H1 (cell line): Measurements from ENCODE around the gene POLA1. TPM values are rescaled to one million over a fixed set of nuclear protein-coding genes. Genes with fewer than 3 reads are reported as not detected.

Experiments used
- CTCF ChIA-PET: fragments of 300-600 bp; sonication (Branson Sonifier 250); formaldehyde crosslinking; loops from one replicate; lab custom pipeline; 2021; ENCODE audit not compliant: partially characterized antibody; lab: Charles Lee
- POLR2A ChIA-PET: fragments of 300-600 bp; sonication (Branson Sonifier 250); formaldehyde crosslinking; loops from one replicate; lab custom pipeline; 2021; ENCODE audit warnings: inconsistent platforms; ENCODE audit not compliant: partially characterized antibody; lab: Charles Lee
- DNase-seq, 2 experiments: peaks; one replicate each; pipeline versions ENCODE4 v3.0.0 to v3.0.0-alpha.2; 2010 to 2022; ENCODE audit warnings: low spot score in 2 of 2, low read depth in 1 of 2, mixed read lengths in 1 of 2
- FAIRE-seq: peaks from 2 replicates; lab custom pipeline; 2011; peaks lifted over from hg19 to GRCh38; lab: Jason Lieb, UNC
- H2AFZ ChIP-seq: 2 replicates; pipeline ENCODE4 v1.8.1; 2012; ENCODE audit warnings: low read length, inconsistent platforms
- H2AK5ac ChIP-seq: 2 replicates; pipeline ENCODE4 v1.6.1; 2013; ENCODE audit warnings: low read depth, low read length
- H2BK120ac ChIP-seq: replicated peaks from 2 replicates; pipeline ENCODE3; 2013; ENCODE audit warnings: low read depth, low read length, inconsistent platforms
- H2BK12ac ChIP-seq: 2 replicates; pipeline ENCODE4 v1.6.1; 2013; ENCODE audit warnings: low read depth, low read length
- H2BK15ac ChIP-seq: 2 replicates; pipeline ENCODE4 v1.6.1; 2013; ENCODE audit warnings: low read length
- H2BK20ac ChIP-seq: 2 replicates; pipeline ENCODE4 v1.6.1; 2013; ENCODE audit warnings: low read length
- H2BK5ac ChIP-seq: 2 replicates; pipeline ENCODE4 v1.6.1; 2013; ENCODE audit warnings: low read depth, low read length
- H3K14ac ChIP-seq: 2 replicates; pipeline ENCODE4 v1.6.1; 2013; ENCODE audit warnings: inconsistent platforms; ENCODE audit not compliant: insufficient read length
- H3K18ac ChIP-seq: 2 replicates; pipeline ENCODE4 v1.6.1; 2013; ENCODE audit warnings: low read length; ENCODE audit errors: extremely low read depth
- H3K23ac ChIP-seq: 2 replicates; pipeline ENCODE4 v1.6.1; 2013; ENCODE audit warnings: inconsistent platforms; ENCODE audit not compliant: insufficient read length
- H3K23me2 ChIP-seq: 2 replicates; pipeline ENCODE4 v1.6.1; 2013; ENCODE audit warnings: low read depth, low read length
- H3K27ac ChIP-seq: 2 replicates; pipeline ENCODE4 v1.6.1; 2011; ENCODE audit warnings: low read depth, low read length, inconsistent platforms
- H3K27me3 ChIP-seq, 4 experiments: replicated peaks in 1 of 4; 1 replicate in 1 of 4; 2 replicates in 3 of 4; pipeline versions ENCODE4 v1.6.1 to v1.8.1; 2011 to 2013; ENCODE audit warnings: low read length in 3 of 4, mild to moderate bottlenecking in 3 of 4, inconsistent platforms in 2 of 4, mixed read lengths in 2 of 4, moderate library complexity in 1 of 4; ENCODE audit not compliant: control insufficient read depth in 3 of 4, insufficient read depth in 3 of 4; ENCODE audit errors: extremely low read depth in 1 of 4
- H3K36me3 ChIP-seq, 4 experiments: 2 replicates each; pipeline versions ENCODE4 v1.6.1 to v1.8.1; 2011 to 2013; ENCODE audit warnings: mild to moderate bottlenecking in 4 of 4, low read length in 3 of 4, moderate library complexity in 2 of 4, control low read depth in 1 of 4, inconsistent platforms in 1 of 4; ENCODE audit not compliant: insufficient read depth in 4 of 4, control insufficient read depth in 2 of 4
- H3K4ac ChIP-seq: replicated peaks from 2 replicates; pipeline ENCODE3; 2013; ENCODE audit warnings: low read length, low read depth, mixed read lengths, inconsistent platforms; ENCODE audit not compliant: insufficient read length
- H3K4me1 ChIP-seq, 4 experiments: replicated peaks in 1 of 4; 1 replicate in 1 of 4; 2 replicates in 3 of 4; pipeline versions ENCODE4 v1.6.1 to v1.8.1; 2011 to 2013; ENCODE audit warnings: low read length in 3 of 4, inconsistent platforms in 2 of 4, mixed read lengths in 1 of 4; ENCODE audit not compliant: insufficient read depth in 4 of 4, control insufficient read depth in 3 of 4
- H3K4me2 ChIP-seq, 2 experiments: 2 replicates each; pipeline versions ENCODE4 v1.6.1 to v1.8.1; 2011 to 2013; ENCODE audit warnings: low read depth in 2 of 2, low read length in 2 of 2, control low read depth in 1 of 2, inconsistent platforms in 1 of 2, mild to moderate bottlenecking in 1 of 2; ENCODE audit not compliant: insufficient read depth in 1 of 2
- H3K4me3 ChIP-seq, 4 experiments: fragments of 200-600, 300-600 bp in 1 of 4; sonication (generic), shearing (Covaris generic), sonication (Bioruptor Twin) in 1 of 4; 2 replicates each; pipeline versions ENCODE4 v1.5.1 to v1.8.1; 2011 to 2016; ENCODE audit warnings: low read length in 4 of 4, low read depth in 3 of 4, control low read depth in 2 of 4, inconsistent platforms in 2 of 4, mild to moderate bottlenecking in 2 of 4, mixed read lengths in 1 of 4, moderate library complexity in 1 of 4; ENCODE audit not compliant: insufficient read depth in 2 of 4; ENCODE audit errors: extremely low read depth in 1 of 4
- H3K56ac ChIP-seq: replicated peaks from 2 replicates; pipeline ENCODE3; 2013; ENCODE audit warnings: low read depth, mild to moderate bottlenecking, mixed read lengths, low read length, inconsistent platforms; ENCODE audit not compliant: insufficient read length
- H3K79me1 ChIP-seq: 2 replicates; pipeline ENCODE4 v1.6.1; 2013; ENCODE audit warnings: low read depth, low read length, control low read depth
- H3K79me2 ChIP-seq, 2 experiments: 2 replicates each; pipeline versions ENCODE4 v1.6.1 to v1.8.1; 2012 to 2013; ENCODE audit warnings: low read length in 2 of 2, mild to moderate bottlenecking in 2 of 2, inconsistent platforms in 1 of 2; ENCODE audit not compliant: insufficient read depth in 2 of 2, control insufficient read depth in 1 of 2
- H3K9ac ChIP-seq, 4 experiments: replicated peaks in 1 of 4; 1 replicate in 1 of 4; 2 replicates in 3 of 4; pipeline versions ENCODE4 v1.6.1 to v1.8.1; 2011 to 2013; ENCODE audit warnings: low read depth in 3 of 4, low read length in 3 of 4, control low read depth in 2 of 4, mild to moderate bottlenecking in 2 of 4, moderate library complexity in 2 of 4, inconsistent platforms in 1 of 4; ENCODE audit errors: extremely low read depth in 1 of 4
- H3K9me3 ChIP-seq, 2 experiments: 2 replicates each; pipeline versions ENCODE4 v1.6.1 to v1.8.1; 2012 to 2013; ENCODE audit warnings: mild to moderate bottlenecking in 2 of 2, moderate library complexity in 2 of 2, control low read depth in 1 of 2, inconsistent platforms in 1 of 2, low read depth in 1 of 2, low read length in 1 of 2, mixed read lengths in 1 of 2; ENCODE audit not compliant: insufficient read depth in 2 of 2
- H4K20me1 ChIP-seq, 2 experiments: replicated peaks in 1 of 2; 2 replicates each; pipeline versions ENCODE3 to v1.8.1; 2011 to 2013; ENCODE audit warnings: inconsistent platforms in 2 of 2, low read length in 2 of 2, mild to moderate bottlenecking in 1 of 2; ENCODE audit not compliant: insufficient read depth in 2 of 2, control insufficient read depth in 1 of 2
- H4K5ac ChIP-seq: 2 replicates; pipeline ENCODE4 v1.6.1; 2013; ENCODE audit warnings: low read length, low read depth, mixed read lengths, inconsistent platforms; ENCODE audit not compliant: insufficient read length
- H4K8ac ChIP-seq: 2 replicates; pipeline ENCODE4 v1.8.0; 2013; ENCODE audit warnings: mild to moderate bottlenecking, moderate library complexity, low read length, inconsistent platforms; ENCODE audit not compliant: insufficient read depth; ENCODE audit errors: extremely low read depth
- H4K91ac ChIP-seq: replicated peaks from 2 replicates; pipeline ENCODE3; 2013; ENCODE audit warnings: low read length, mixed read lengths, inconsistent platforms; ENCODE audit not compliant: insufficient read length
- BRCA1 ChIP-seq: IDR thresholded peaks from 2 replicates; pipeline ENCODE4 v1.6.1; 2012; ENCODE audit warnings: low read depth, low read length, improper control_type of control experiment
- CBX5 ChIP-seq: fragments of 300-800, 300-1000 bp; sonication (generic); IDR thresholded peaks from 2 replicates; pipeline ENCODE4 v1.7.1; 2016; ENCODE audit warnings: antibody characterized with exemption, low read length, low read depth
- CREB1 ChIP-seq: IDR thresholded peaks from 2 replicates; pipeline ENCODE4 v1.6.1; 2012; ENCODE audit warnings: inconsistent platforms
- FOSL1 ChIP-seq: IDR thresholded peaks from 2 replicates; pipeline ENCODE4 v1.6.1; 2011; ENCODE audit warnings: mild to moderate bottlenecking, low read depth, low read length, moderate library complexity; ENCODE audit not compliant: insufficient read depth
- JUN ChIP-seq: IDR thresholded peaks from 2 replicates; pipeline ENCODE4 v1.6.1; 2011; ENCODE audit warnings: low read depth, mild to moderate bottlenecking, improper control_type of control experiment, low read length
- RAD21 ChIP-seq, 2 experiments: IDR thresholded peaks in 1 of 2; conservative IDR thresholded peaks in 1 of 2; 2 replicates each; pipeline ENCODE4 v1.6.1; 2011; ENCODE audit warnings: low read depth in 2 of 2, low read length in 2 of 2, improper control_type of control experiment in 1 of 2, inconsistent platforms in 1 of 2, mild to moderate bottlenecking in 1 of 2, moderate library complexity in 1 of 2
- RFX5 ChIP-seq: IDR thresholded peaks from 2 replicates; pipeline ENCODE4 v1.6.1; 2011; ENCODE audit warnings: low read depth, low read length, improper control_type of control experiment, borderline replicate concordance
- SAP30 ChIP-seq: fragments of 300-600 bp; sonication (generic); IDR thresholded peaks from 2 replicates; pipeline ENCODE4 v1.7.1; 2012; ENCODE audit warnings: low read length, moderate library complexity, mild to moderate bottlenecking, inconsistent platforms; ENCODE audit not compliant: insufficient read depth, insufficient replicate concordance
- SIX5 ChIP-seq: IDR thresholded peaks from 2 replicates; pipeline ENCODE4 v1.6.1; 2011; ENCODE audit warnings: mild to moderate bottlenecking, low read depth, low read length
- TAF1 ChIP-seq: IDR thresholded peaks from 2 replicates; pipeline ENCODE4 v1.6.1; 2011; ENCODE audit warnings: mild to moderate bottlenecking, low read depth, low read length
- ZNF274 ChIP-seq: IDR thresholded peaks from 2 replicates; pipeline ENCODE4 v1.7.0; 2012; ENCODE audit warnings: low read length, borderline replicate concordance; ENCODE audit errors: extremely low read depth
- WGBS, 2 experiments: shearing (Covaris generic) in 1 of 2; methylation state at CpG; one replicate each; pipeline versions ENCODE4 v1.1.6 to v1.1.7; 2013 to 2015; ENCODE audit warnings: low lambda C conversion rate in 2 of 2, mixed read lengths in 2 of 2, inconsistent platforms in 1 of 2, low coverage in 1 of 2, missing lambda C conversion rate in 1 of 2; ENCODE audit not compliant: insufficient replicate concordance in 2 of 2, insufficient coverage in 1 of 2, insufficient read length in 1 of 2; ENCODE audit errors: extremely low coverage in 1 of 2, missing lambda C conversion rate in 1 of 2; 5-methylcytosine and 5-hydroxymethylcytosine counted together
- polyA plus RNA-seq, 7 experiments: library from polyadenylated mRNA; depleted of rRNA in 3 of 7; stranded (reverse) in 5 of 7; unstranded in 2 of 7; fragments of >200 nt in 5 of 7; fragments of 200-250 nt in 2 of 7; gene quantifications; 1 replicate in 5 of 7; 2 replicates in 1 of 7; 4 replicates in 1 of 7; pipeline versions ENCODE4 v1.2.1 to v1.2.3, GENCODE V29; 2011 to 2013; ENCODE audit warnings: missing spikeins in 2 of 7, mixed read lengths in 2 of 7
- total RNA-seq: library from RNA; stranded (reverse); fragmentation: NEBNext Ultra II Directional; extraction: Animal tissue kit (Norgen Biotek cat#: 25700); gene quantifications from 2 replicates; pipeline ENCODE4 v1.2.1, GENCODE V29; 2021
- TF ChIP-seq, protein P1 (sequence below), 3 experiments: IDR thresholded peaks; 1 replicate in 2 of 3; 2 replicates in 1 of 3; pipeline versions ENCODE4 v1.5.1 to v1.6.1; 2011; ENCODE audit warnings: low read length in 3 of 3, mild to moderate bottlenecking in 3 of 3, inconsistent platforms in 2 of 3, low read depth in 1 of 3, moderate library complexity in 1 of 3; ENCODE audit not compliant: insufficient read depth in 1 of 3; ENCODE audit errors: control extremely low read depth in 1 of 3

The POLA1 gene
- total and polyA plus RNA-seq, 2 of the 8 experiments (the other 6 are each of a cell fraction or from before 2014, with no cell fraction given) = 5.6 to 34.9 TPM

DNA sequence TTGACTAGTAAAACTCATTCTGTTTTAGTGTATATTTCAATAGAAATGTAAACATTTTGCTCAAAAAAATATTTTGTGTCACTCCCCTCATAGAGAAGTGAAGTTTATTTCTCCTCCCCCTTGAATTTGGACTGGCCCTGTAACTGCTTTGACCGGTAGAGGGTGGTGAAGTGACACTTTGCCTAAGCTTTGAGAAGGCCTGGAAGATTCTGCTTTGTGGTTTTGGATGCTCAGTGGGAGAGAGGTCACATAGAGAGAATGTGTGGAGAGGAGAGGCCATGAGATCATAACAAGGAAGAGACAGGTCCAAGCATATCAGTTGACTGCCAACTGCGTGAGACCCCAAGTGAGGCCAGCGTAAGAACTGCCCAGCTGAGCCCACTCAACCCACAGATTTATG, 341.2 kb downstream of the POLA1 start:
- Histone ChIP-seq H4K91ac (no peak overlapping the region), H4K20me1 (no peaks in the 10 kb centered on the region), H3K14ac (no peak overlapping the region), H2BK20ac (no peak overlapping the region), H3K79me1 (no peaks in the 10 kb centered on the region), H3K79me2 (no peaks in the 10 kb centered on the region), H2BK120ac (no peak overlapping the region), H3K27ac (no peak overlapping the region), H2BK12ac (no peak overlapping the region), H2AK5ac (no peak overlapping the region), H3K4me3 (no peak overlapping the region), H3K23me2 (no peaks in the 10 kb centered on the region), H3K18ac (no peak overlapping the region), H3K4ac (no peak overlapping the region), H4K8ac (no peak overlapping the region), H3K4me1 (no peaks in the 10 kb centered on the region), H3K9ac (no peak overlapping the region), H2BK5ac (no peak overlapping the region), H4K5ac (no peak overlapping the region), H3K56ac (no peak overlapping the region), H2AFZ (no peak overlapping the region), H3K9me3 (no peaks in the 10 kb centered on the region), H2BK15ac (no peak overlapping the region), H3K23ac (no peak overlapping the region), H3K27me3 (no peaks in the 10 kb centered on the region), H3K4me2 (no peak overlapping the region), H3K36me3 (no peaks in the 10 kb centered on the region)
- WGBS, 2 experiments = 69% methylated on average over 3 of the region's 3 CpGs; no CpG with 5 or more reads in 1 of the 2 experiments
- ChIA-PET POLR2A (no interaction called here), CTCF (interaction anchor here (0.9 to 4.8 kb wide), 9 partner anchors 9 to 407 kb away, joined by 3 to 60 read pairs (median 6); no protein-coding TSS in a partner anchor)
- no peak for DNase-seq
- FAIRE-seq = peak; percentile 52
- TF ChIP-seq ZNF274 (no peak), SAP30 (no peak), RFX5 (no peak), CBX5 (no peak), BRCA1 (no peak), CREB1 (no peak), TAF1 (no peak), SIX5 (no peak), JUN (no peak), RAD21 (IDR thresholded peaks at IDR 0.05 in 1 of 2, conservative IDR thresholded peaks at IDR 0.05 in 1 of 2; ENCODE audit: low read depth in 2 of 2, low read length in 2 of 2) (peak; percentile 73 to 82), FOSL1 (no peak)
- TF ChIP-seq, protein P1, sequence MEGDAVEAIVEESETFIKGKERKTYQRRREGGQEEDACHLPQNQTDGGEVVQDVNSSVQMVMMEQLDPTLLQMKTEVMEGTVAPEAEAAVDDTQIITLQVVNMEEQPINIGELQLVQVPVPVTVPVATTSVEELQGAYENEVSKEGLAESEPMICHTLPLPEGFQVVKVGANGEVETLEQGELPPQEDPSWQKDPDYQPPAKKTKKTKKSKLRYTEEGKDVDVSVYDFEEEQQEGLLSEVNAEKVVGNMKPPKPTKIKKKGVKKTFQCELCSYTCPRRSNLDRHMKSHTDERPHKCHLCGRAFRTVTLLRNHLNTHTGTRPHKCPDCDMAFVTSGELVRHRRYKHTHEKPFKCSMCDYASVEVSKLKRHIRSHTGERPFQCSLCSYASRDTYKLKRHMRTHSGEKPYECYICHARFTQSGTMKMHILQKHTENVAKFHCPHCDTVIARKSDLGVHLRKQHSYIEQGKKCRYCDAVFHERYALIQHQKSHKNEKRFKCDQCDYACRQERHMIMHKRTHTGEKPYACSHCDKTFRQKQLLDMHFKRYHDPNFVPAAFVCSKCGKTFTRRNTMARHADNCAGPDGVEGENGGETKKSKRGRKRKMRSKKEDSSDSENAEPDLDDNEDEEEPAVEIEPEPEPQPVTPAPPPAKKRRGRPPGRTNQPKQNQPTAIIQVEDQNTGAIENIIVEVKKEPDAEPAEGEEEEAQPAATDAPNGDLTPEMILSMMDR (IDR thresholded peaks at IDR 0.05; ENCODE audit: control extremely low read depth in 1 of 3, insufficient read depth in 1 of 3, low read depth in 1 of 3, low read length in 3 of 3) = peak; percentile 7 to 59 (median 55)
